NOMO-1 treated with DMSO at 0.1 percent for 48 hours (cell line): ENCODE data around the gene ASTN1.

Source experiments
- DNase-seq: peaks from one replicate; lab custom pipeline; 2025; ENCODE audit not compliant: unreplicated experiment; lab: John Stamatoyannopoulos, UW

The ASTN1 gene

DNA sequence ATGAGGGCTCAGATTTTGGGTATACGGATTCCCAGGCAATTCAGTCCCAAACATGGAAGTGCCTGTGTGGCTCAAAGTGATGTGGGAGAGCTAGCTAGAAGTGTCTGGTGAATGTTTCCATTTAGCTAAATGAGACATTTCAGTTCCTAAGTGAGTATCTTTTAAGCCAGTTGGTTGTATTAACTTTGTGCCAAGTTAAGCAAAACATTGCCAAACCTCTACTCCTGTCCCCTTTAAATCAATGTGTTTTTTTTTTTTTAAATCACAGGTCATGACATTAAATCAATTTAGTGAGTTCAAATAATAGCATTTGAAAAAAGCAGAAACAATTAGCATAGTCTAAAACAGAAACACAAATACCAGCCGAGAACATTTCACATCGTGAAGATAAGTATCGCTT is 230.1 kb downstream of the ASTN1 start:
- no peak for DNase-seq

DNA sequence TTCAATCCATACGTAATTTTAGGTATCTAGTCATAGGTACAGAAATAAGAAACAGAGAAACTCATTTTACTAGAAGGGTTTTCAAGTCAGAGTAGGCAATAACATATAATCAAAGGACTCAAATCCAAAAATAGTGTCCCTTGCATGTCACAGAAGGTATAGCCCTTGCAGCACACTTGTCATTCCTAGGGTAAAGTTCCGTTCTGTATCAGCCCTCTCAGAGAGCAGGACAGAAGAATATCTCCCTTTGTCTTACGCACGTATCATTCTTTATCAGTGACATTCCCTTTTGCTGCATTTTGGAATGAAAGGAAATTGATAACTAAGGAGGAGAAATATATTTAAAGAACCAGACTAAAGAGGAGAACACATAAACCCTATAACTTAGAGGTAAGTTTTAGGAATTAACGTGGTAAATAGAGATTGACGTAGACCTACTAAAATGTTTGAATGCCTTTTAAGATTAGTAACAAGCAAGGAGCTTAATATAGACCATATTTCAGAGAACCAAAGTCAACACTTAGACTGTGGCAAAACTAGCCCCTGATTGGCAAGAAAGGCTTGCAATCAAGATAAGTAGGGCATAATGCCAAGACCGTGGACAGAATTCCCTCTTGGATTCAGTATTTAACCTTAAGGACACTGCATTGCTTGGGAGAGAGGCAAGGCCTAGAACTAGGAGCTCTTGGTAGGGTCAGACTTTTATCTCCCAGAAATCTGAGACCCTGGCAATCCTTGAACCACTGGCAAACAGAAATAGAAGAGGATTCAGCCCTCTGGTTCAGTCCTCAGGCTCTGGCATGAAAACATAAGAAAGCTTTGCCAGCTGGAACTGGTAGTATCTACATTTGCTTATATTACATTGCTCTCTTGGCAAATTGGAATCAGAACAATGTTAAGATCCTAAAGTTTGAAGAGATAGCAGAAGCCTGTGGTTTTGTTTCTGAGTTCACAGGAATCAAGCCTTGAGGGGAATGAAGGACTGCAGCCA is 232.1 kb downstream of the ASTN1 start:
- no peak for DNase-seq

DNA sequence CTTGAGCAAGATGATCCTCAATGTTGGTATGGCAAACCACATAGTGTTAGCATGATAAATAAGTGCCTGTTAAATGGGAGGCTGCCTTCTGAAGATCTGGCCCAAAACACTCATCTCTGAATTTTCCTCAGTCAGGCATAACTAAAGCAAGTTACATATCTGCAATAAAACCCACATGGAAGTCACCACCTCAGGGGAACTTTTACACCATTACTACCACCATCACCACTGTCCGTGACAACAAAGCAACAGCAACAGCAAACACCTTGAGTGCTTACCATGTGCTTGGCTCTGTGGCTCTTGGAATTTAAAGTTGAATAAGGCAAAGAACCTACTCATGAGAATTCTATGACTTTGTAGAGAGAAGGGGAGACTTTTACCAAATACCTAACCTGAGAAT is 233.0 kb downstream of the ASTN1 start:
- no peak for DNase-seq

DNA sequence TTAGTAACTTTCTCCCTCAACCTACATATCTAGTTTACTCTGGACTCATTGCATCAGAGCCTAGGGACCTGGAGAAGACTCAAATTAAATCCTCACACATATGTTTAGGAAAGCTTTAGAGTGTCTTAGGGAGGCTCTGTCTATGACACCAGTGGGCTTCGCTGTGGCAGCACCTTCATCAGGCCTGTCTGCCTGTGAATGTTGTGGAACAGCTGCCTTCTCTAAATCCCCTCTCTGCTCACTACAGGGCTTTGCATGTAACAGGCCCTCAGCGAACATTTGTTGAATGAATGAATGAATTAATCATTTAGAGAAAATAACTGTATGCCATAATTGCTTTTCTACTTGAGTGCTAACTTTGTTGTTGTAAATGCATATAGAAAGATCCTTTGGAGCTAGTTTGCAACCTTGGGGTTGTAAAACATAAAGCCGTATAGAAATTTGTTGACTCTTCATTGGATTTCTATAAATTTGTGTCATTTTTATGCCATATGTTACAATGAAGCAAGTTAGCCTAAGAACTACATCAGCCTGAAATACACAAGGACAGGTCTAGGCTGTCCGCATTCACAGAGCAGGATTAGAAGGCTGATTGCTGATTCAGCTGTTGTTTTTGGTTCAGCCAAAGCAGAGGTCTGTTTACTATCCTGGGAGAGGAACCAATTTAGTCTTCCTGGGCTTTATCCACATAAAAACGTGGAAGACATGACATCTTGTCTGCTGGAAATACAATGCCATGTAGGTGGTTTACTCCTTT is 238.0 kb downstream of the ASTN1 start:
- DNase-seq, result no peak

DNA sequence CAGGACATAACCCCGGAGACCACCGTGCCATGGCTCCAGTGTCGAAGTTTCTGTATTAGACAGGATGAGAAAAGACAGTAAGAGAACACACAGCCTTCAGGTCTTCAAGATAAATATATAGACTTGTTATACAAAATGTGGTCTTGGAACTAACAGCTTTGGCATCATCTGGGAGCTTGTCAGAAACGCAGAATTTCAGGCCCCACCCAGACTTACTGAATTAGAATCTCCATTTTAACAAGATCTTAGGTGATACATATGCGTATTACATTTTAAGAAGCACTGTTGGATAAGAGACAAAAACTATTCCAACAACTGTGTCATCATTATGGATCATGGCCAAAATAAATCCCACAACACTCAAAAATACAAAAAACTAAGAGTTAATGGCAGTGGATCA is 239.3 kb downstream of the ASTN1 start:
- DNase-seq, result no peak

DNA sequence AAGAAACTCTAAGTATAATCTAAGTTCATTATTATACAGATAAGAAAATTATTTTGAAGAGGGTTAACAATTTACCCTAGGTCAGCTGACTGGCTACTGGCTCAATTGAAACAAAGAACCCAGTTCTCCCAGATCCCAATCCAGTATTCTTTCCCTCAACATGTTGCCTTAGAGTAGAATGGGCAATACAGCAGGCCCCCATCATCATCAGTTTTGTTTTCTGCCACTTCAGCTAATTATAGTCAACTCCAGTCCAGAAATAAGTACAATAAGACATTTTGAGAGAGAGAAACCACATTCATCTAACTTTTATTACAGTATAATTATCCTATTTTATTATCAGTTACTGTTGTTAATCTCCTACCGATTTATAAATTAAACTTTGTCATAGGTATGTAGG is 241.2 kb downstream of the ASTN1 start:
- DNase-seq, result no peak

DNA sequence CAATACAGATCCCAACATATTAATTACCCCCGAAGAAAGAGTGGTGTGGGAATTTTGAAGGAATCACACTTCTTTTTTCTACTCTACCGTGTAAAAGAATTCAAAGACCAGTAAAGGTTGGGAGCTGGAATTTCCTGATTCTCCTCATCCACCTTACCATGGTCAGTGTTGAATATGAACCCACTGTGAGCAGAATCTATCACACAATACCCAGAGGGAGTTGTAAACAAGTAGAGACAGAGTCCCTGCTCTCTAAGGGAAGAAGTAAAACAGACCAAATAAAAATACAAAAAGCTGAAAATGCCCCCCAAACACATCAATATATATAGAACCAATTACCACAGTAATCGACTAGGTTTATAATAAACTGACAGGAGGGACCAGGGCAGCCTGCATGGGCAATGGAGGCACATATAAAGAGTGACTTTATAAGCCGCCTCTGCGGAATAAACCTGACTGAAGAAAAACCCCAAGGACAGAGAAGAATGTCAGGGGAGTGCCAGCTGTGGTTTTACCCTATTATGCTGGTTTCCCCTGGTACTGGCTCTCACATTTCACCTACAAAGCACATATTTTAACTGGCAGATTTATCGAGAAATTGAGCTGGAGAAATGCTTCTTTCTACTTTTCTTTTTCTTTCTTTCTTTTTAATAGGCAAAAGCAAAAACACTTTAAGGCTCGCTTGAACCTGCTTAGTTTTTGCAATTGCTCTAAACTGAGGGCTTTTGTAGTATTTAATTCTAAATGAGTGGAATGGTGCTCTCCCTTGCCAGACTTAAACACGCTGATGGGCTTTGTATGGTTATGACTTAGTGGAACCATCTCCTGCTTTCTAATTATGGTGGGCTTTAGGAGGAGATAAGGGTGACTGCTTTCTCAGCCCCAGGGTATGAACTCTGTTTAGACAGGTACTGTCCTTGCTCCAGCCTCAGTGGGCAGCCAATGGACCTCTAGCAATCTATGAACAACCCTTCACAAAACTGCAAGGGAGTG is 244.8 kb downstream of the ASTN1 start:
- no peak for DNase-seq

DNA sequence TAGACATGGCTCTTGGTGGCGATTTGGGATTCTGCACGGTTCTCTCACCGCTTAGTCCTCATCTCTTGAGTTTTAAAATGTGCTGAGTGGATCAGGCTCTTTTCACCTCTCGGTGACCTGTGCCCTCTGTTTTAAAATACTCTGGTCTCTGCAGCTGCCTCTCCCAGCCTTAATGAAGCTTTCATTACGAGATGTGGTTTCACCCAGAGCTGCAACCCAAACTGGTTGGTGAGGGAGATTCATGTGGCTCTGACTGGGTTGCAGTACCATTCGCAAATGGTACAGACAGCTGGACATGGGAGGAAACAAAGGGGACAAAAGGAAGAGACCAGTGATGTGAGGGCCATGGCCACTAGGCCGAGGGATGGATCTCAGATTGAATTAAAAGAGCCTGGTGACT is 258.9 kb downstream of the ASTN1 start:
- DNase-seq, result no peak

DNA sequence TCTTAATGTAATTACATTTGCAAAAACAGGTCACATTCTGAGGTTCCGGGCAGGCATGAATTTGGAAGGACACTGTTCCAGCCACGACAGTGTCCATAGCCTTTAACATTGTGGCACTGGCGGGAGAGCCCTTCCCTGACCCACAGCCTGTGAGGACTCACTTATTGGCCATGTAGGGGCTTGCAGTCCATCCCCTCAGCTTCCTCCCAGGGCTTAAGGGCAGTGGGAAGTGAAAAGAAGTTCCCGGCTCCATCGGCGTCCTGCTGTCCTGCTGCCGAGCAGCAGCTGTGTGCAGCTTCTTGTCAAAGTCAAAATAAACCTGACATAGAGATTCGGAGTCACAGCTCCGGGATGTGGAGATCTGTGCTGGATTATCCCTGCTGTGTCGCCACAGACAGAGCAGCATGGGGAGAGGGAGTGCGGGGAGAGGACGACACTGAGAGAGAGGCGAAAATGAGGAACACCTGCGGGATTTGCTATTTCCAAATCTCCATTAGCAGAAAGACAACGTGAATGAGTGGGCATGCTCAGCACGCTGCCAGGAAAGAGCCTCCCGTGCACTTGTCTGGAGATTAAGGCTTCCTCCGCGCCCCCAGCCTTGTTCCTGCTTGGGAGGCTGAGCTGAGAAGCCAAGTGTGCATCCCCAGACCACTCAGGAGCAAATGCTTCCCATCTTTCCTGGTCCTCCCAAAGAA is 260.3 kb downstream of the ASTN1 start:
- no peak for DNase-seq

DNA sequence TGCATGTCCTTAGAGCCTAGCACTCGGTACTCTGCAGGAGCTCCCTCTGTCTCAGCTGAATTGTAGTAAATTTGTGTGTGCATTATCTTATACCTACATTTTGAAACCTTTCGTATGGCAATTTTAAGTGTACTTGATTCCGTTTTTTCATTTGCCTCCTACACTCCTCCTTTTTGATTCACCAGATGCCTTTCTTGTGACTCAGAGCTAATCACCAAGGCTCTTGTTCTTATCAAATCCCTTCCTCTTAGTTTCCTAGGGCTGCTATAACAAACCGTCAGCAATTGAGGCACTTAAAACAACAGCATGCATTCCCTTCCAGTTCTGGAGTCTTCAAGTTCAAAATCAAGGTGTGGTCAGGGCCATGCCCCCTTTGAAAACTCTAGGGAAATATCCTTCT is 261.0 kb downstream of the ASTN1 start:
- DNase-seq, result no peak

DNA sequence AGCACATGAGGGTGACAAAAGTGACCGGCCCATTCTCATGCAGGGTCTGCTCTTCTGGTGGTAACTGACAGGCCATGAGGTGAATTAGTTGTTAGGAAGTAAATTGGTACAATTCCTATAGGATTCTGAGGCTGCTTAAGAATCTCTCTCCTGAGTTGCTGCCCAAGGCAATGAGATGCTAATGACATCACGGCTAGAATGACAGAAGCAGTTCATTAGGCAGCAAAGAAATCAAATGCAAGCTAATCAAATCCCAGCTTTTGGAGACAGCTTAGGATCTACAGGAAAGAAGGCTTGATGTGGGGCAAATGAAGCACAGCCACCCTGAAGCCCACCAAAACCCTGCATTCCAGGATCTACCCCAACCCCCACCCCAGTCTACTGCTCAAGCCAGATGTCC is 265.2 kb downstream of the ASTN1 start:
- DNase-seq, result no peak

DNA sequence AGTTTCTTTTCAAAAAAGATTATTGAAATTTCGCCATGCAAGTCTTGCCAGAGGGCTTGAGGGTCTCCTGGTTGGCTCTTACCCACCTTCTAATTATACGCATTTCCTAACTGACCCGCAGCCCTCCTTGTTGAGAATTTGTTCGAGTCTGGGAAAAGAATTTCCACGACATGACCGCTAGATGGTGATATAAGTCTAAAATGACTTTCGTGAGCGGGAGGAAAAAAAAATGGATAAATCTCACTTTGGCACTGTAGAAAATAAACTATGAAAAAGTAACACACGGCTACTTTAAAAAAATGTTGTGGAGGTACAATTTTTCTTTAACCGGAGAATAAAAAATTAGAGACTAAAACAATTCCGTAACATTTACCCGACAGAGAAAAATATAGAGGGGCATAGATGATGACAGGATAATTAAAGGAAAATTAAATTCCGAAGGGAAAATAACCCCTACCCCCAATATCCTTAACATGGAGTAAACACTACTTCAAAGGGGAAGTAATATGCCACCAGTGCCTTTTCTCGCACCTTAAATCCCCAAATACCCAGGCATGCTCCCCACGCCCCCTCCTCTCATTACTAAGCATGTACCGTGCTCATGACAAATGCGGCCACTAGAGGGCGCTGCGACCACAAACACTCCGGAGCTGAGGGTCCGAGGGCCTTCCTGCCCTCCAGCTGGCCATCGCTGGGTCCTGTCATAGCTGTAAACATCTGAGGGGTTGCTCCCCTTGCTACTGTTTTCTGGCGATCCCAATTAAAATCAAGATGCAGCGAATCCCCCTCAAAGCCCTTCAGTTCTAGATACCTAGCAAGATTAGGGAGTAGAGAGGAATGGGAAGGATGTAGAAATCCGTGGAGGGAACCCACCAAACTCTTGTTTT is 266.9 kb downstream of the ASTN1 start:
- peak; percentile 52 for DNase-seq

DNA sequence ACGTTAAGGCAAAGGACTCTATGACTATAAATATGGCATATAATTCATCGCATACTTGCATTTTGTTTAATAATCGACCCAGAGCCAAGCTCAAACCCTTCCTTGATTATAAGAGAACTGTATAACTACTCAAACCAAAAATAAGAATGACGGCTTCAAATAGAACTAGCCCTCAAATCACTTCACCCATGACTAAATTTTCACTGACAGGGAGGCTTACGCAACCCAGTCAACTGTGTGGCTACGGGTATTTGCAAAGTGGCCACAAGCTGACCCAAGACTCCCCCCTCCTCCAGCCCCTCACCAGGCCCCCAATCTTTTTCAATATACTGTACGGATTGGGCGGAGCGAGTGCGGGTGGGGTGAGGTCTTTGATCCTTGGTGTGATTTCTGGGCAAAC is 268.3 kb downstream of the ASTN1 start:
- peak; percentile 12 for DNase-seq

DNA sequence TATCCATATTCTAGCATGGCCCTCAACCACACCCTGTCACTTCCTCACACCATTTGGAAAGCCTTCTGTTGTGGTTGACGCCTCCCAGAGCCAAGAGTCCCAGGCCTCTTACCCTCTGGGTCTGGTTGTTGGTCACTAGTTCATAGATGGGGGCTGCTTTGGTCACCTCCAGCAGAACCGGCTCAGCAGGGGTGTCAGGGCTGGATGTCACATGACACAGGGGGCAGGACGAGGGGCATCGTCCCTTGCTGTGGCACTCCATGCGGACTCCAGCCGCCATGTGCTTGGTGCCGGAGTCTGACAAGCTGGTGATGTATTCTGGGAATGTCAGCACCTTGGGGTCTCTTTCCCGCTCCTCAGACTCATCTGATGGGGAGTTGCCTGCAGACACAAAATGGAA is 270.1 kb downstream of the ASTN1 start:
- no peak for DNase-seq

DNA sequence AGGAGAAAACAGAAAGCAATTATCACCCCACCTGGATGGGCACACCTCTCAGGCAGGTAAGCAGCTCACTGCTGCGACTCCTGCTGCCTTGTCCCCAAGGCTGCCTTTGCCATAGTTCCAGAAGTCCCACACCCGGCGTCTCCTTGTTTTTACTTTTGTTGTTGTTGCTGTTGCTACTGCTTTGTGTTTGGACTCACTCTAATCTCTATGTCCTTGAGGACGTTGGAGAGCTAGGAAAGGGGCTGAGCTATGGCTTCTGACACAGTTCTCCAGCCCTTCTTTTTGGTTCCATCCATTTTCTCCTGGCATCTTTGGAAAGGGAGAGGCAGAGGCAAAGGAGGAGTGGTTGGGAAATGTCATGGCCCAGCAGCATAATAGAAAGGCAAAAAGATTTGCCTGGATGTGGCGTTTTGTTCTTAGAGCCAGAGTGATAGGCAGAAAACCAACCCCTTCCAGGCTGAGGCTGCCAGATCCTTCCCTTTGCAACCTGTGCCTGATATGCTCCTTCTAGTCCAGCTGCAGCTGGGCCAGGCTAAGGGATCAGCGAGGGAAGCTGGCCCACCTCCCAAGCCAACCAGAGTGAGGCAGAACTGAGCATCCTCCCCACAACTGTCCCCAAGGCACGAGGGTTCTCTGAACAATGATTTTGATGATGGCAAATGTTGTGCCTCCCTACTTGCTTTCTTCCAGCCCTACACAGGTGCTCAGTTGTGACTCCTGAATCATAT is 270.7 kb downstream of the ASTN1 start:
- DNase-seq, result no peak

DNA sequence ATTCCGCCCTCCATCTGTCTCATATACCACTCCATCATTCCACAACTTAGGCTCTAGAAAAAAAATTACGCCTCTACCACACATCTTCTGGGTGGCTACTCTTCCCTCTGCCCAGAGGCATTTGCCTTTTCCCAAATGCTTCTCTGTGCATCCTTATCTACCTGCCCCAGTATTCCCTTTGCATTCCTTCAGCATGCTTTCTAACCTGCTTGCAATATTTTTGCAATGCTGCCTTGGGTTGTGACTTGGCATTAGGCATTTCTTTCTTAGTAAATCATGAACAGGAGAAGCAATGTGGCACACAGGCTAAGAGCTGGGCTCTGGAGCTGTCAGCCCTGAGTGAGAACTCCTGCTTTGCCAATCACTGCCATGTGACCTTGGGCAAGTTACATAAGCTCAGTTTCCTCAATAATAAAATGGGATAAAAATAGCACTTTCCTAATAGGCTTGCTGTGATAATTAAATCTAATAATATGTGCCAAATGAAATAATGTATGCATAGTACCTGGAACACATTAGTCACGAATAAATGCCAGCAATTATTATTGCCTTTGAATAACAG is 276.0 kb downstream of the ASTN1 start:
- no peak for DNase-seq

DNA sequence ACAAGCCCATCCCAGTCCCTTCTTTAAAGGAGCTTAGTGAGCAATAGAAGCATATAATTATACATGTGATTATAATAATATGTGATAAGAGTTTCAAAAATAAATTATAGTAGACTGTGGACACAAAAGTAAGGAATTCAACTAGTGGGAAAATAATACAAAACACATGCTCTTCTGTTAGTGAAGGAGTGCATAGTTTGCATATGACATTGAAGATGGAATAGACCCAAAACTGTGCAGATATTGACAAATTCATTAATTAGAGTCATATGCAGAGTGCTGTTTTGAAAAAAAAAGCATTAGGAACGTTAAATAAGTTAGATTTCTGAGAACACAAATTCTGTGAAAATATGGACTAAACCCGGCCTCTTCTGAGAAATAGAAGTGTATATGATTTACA is 278.8 kb downstream of the ASTN1 start:
- no peak for DNase-seq

DNA sequence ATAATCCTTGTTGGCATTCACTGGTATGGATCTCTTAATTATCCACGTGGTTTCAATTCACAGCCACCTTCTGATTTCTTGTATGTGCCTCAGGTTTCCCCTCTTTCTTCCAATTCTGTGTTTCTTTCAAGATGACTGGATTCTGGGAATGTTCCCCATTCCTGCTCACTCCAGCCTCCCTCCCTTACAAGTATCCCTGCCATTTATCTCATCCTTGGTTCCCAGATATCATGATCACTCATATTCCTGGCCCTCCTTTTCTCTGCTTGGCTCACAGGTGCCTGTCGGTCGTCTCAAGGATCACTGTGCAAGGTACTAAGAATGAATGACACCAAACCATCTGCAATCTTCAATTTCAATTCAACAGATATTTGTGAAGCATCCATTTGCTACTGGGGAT is 279.2 kb downstream of the ASTN1 start:
- DNase-seq, result no peak
